ENCODE data around the gene YPEL2.

YPEL2 gene

GRCh38 chr17:59380474-59380873, 49.0 kb downstream of the YPEL2 start:
- no peak for DNase-seq (ENCODE audit: low read depth in 1 of 2, low spot score in 1 of 2)
- no peak for TF ChIP-seq GABPA (IDR thresholded peaks at IDR 0.05; ENCODE audit: low read depth)
- TF ChIP-seq REST (IDR thresholded peaks at IDR 0.05; ENCODE audit: insufficient replicate concordance, low read depth): no peak
- TF ChIP-seq POLR2AphosphoS5 (IDR thresholded peaks at IDR 0.05; ENCODE audit: low read depth): no peak
- no peak for TF ChIP-seq CTCF (IDR thresholded peaks at IDR 0.05; ENCODE audit: insufficient read depth, low read length)
- TF ChIP-seq SPI1 (IDR thresholded peaks at IDR 0.05; ENCODE audit: borderline replicate concordance, low read depth): no peak
- H3K27ac ChIP-seq (replicated peaks): no peak overlapping the region
- no peaks in the 10 kb centered on the region for H3K27me3 ChIP-seq (ENCODE audit: insufficient read depth, poor library complexity, severe bottlenecking)
- no peak overlapping the region for H3K4me3 ChIP-seq (replicated peaks; ENCODE audit: insufficient read depth, low read length)

- H3K27ac ChIP-seq (replicated peaks): no peak overlapping the region
- no peak for TF ChIP-seq POLR2AphosphoS5 (IDR thresholded peaks at IDR 0.05; ENCODE audit: low read depth)
- TF ChIP-seq SPI1 (IDR thresholded peaks at IDR 0.05; ENCODE audit: borderline replicate concordance, low read depth): no peak
- no peak for TF ChIP-seq REST (IDR thresholded peaks at IDR 0.05; ENCODE audit: insufficient replicate concordance, low read depth)
- TF ChIP-seq CTCF (IDR thresholded peaks at IDR 0.05; ENCODE audit: insufficient read depth, low read length): no peak
- no peak for TF ChIP-seq GABPA (IDR thresholded peaks at IDR 0.05; ENCODE audit: low read depth)
- no peak for DNase-seq (ENCODE audit: low read depth in 1 of 2, low spot score in 1 of 2)
Observed at GRCh38 chr17:59381716-59382570, 50.5 kb downstream of the YPEL2 start.

GRCh38 chr17:59383893-59384292, 52.4 kb downstream of the YPEL2 start:
- Histone ChIP-seq H3K27ac (replicated peaks) (no peak overlapping the region), H3K27me3 (ENCODE audit: insufficient read depth, poor library complexity, severe bottlenecking) (no peaks in the 10 kb centered on the region), H3K4me3 (replicated peaks; ENCODE audit: insufficient read depth, low read length) (no peak overlapping the region)
- no peak for DNase-seq (ENCODE audit: low read depth in 1 of 2, low spot score in 1 of 2)
- no peak for TF ChIP-seq SPI1 (IDR thresholded peaks at IDR 0.05; ENCODE audit: borderline replicate concordance, low read depth)
- no peak for TF ChIP-seq GABPA (IDR thresholded peaks at IDR 0.05; ENCODE audit: low read depth)
- TF ChIP-seq REST (IDR thresholded peaks at IDR 0.05; ENCODE audit: insufficient replicate concordance, low read depth): no peak
- no peak for TF ChIP-seq POLR2AphosphoS5 (IDR thresholded peaks at IDR 0.05; ENCODE audit: low read depth)
- TF ChIP-seq CTCF (IDR thresholded peaks at IDR 0.05; ENCODE audit: insufficient read depth, low read length): no peak

More at GRCh38 chr17:59381716-59382570, 50.5 kb downstream of the YPEL2 start:
- H3K27me3 ChIP-seq (ENCODE audit: insufficient read depth, poor library complexity, severe bottlenecking): no peaks in the 10 kb centered on the region
- no peak overlapping the region for H3K4me3 ChIP-seq (replicated peaks; ENCODE audit: insufficient read depth, low read length)

Measured in HL-60 (cell line).